OCI-LY3 (cell line): Measurements from ENCODE around the gene ANKDD1B.
"Not testable (repeated sequence)": the region's sequence is repeated elsewhere in the genome, so short reads cannot be mapped to it uniquely, and the experiment has no call there.

Source experiments
- CTCF ChIP-seq: fragments of 200-600, 300-600 bp; sonication (generic); IDR thresholded peaks from 2 replicates; pipeline ENCODE4 v1.5.1; 2014; ENCODE audit warnings: antibody characterized with exemption, low read length, low read depth
- EZH2phosphoT487 ChIP-seq: fragments of 200-600 bp; shearing (Covaris generic); IDR thresholded peaks from 2 replicates; pipeline ENCODE4 v1.6.1; 2018; ENCODE audit warnings: antibody characterized with exemption, mixed run types, low read depth

DNA sequence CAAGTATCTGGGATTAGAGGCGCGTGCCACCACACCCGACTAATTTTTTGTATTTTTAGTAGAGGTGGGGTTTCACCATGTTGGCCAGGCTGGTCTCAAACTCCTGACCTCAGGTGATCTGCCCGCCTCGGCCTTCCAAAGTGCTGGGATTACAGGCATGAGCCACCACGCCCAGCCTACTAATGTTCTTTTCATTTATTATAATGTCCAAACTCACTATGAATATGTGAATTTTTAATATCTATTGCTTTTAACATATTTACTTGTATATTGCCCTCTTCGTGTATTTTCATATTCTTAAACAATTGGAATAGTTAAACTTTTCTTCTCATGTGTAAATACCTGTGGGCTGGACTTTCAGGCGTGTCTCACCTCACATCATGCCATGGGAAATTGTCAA lies 33.0 kb upstream of the ANKDD1B start:
- TF ChIP-seq CTCF, EZH2phosphoT487: not testable (repeated sequence)
